H9 (cell line): ENCODE measurements around the gene LRRK1. TPM values are rescaled to one million over a fixed set of nuclear protein-coding genes. Genes with fewer than 3 reads are reported as not detected.

Source experiments
- DNase-seq: peaks from one replicate; pipeline ENCODE4 v3.0.0-alpha.2; 2017
- H2AFZ ChIP-seq: one replicate; pipeline ENCODE4 v1.6.1; 2013; ENCODE audit warnings: mild to moderate bottlenecking, low read length, control low read depth, moderate library complexity
- H2AK5ac ChIP-seq: 2 replicates; pipeline ENCODE4 v1.6.1; 2013; ENCODE audit warnings: low read length, control low read depth, mixed read lengths; ENCODE audit not compliant: insufficient read length
- H2BK120ac ChIP-seq: one replicate; pipeline ENCODE4 v1.6.1; 2013; ENCODE audit warnings: low read depth, mild to moderate bottlenecking, low read length, control low read depth, inconsistent platforms; ENCODE audit not compliant: poor library complexity, severe bottlenecking
- H2BK12ac ChIP-seq: 2 replicates; pipeline ENCODE4 v1.6.1; 2013; ENCODE audit warnings: low read length, control low read depth, mixed read lengths, low read depth; ENCODE audit not compliant: insufficient read length
- H2BK15ac ChIP-seq: 2 replicates; pipeline ENCODE4 v1.6.1; 2013; ENCODE audit warnings: low read depth, low read length, control low read depth
- H2BK20ac ChIP-seq: one replicate; pipeline ENCODE4 v1.6.1; 2013; ENCODE audit warnings: low read depth, mild to moderate bottlenecking, low read length, control low read depth, inconsistent platforms; ENCODE audit not compliant: poor library complexity, severe bottlenecking
- H2BK5ac ChIP-seq: 2 replicates; pipeline ENCODE4 v1.6.1; 2013; ENCODE audit warnings: low read length, control low read depth, mixed read lengths; ENCODE audit not compliant: insufficient read length
- H3K14ac ChIP-seq: 2 replicates; pipeline ENCODE4 v1.6.1; 2013; ENCODE audit warnings: low read length, control low read depth; ENCODE audit not compliant: insufficient read depth
- H3K18ac ChIP-seq: 2 replicates; pipeline ENCODE4 v1.6.1; 2013; ENCODE audit warnings: low read depth, mild to moderate bottlenecking, mixed read lengths, low read length, control low read depth; ENCODE audit not compliant: insufficient read length
- H3K23ac ChIP-seq: 2 replicates; pipeline ENCODE4 v1.6.1; 2013; ENCODE audit warnings: low read length, control low read depth, mixed read lengths, low read depth; ENCODE audit not compliant: insufficient read length
- H3K23me2 ChIP-seq: 2 replicates; pipeline ENCODE4 v1.6.1; 2013; ENCODE audit warnings: low read depth, mild to moderate bottlenecking, mixed read lengths, low read length, control low read depth; ENCODE audit not compliant: insufficient read length, poor library complexity, severe bottlenecking
- H3K27ac ChIP-seq: 2 replicates; pipeline ENCODE4 v1.5.1; 2013; ENCODE audit warnings: low read length, control low read depth, mixed read lengths, low read depth; ENCODE audit not compliant: insufficient read length
- H3K27me3 ChIP-seq: 2 replicates; pipeline ENCODE4 v1.6.1; 2013; ENCODE audit warnings: low read length, control low read depth, inconsistent platforms; ENCODE audit not compliant: insufficient read depth
- H3K4ac ChIP-seq: 2 replicates; pipeline ENCODE4 v1.6.1; 2013; ENCODE audit warnings: low read depth, mild to moderate bottlenecking, control low read depth, inconsistent platforms, low read length, moderate library complexity
- H3K4me1 ChIP-seq: 2 replicates; pipeline ENCODE4 v1.6.1; 2013; ENCODE audit warnings: low read length, control low read depth, inconsistent platforms; ENCODE audit not compliant: insufficient read depth
- H3K4me2 ChIP-seq: 2 replicates; pipeline ENCODE4 v1.6.1; 2013; ENCODE audit warnings: low read length, control low read depth, mixed read lengths; ENCODE audit not compliant: insufficient read length, insufficient read depth
- H3K56ac ChIP-seq: 2 replicates; pipeline ENCODE4 v1.6.1; 2013; ENCODE audit warnings: low read depth, mild to moderate bottlenecking, mixed read lengths, low read length, control low read depth; ENCODE audit not compliant: insufficient read length
- H3K79me1 ChIP-seq: 2 replicates; pipeline ENCODE4 v1.6.1; 2013; ENCODE audit warnings: low read depth, mild to moderate bottlenecking, moderate library complexity, low read length, control low read depth, inconsistent platforms; ENCODE audit not compliant: insufficient read depth, poor library complexity, severe bottlenecking
- H3K79me2 ChIP-seq: 2 replicates; pipeline ENCODE4 v1.6.1; 2013; ENCODE audit warnings: low read length, control low read depth, inconsistent platforms; ENCODE audit not compliant: insufficient read depth
- H3K9ac ChIP-seq: 2 replicates; pipeline ENCODE4 v1.6.1; 2013; ENCODE audit warnings: low read length, control low read depth, mixed read lengths; ENCODE audit not compliant: insufficient read length; ENCODE audit errors: extremely low read depth
- H3K9me3 ChIP-seq: one replicate; pipeline ENCODE4 v1.6.1; 2013; ENCODE audit warnings: low read depth, low read length, inconsistent platforms; ENCODE audit not compliant: control insufficient read depth
- H3T11ph ChIP-seq: one replicate; pipeline ENCODE4 v1.6.1; 2013; ENCODE audit warnings: mild to moderate bottlenecking, low read length, control low read depth, inconsistent platforms
- H4K20me1 ChIP-seq: one replicate; pipeline ENCODE4 v1.6.1; 2013; ENCODE audit not compliant: control insufficient read depth, insufficient read length, insufficient read depth
- H4K5ac ChIP-seq: 2 replicates; pipeline ENCODE4 v1.6.1; 2013; ENCODE audit warnings: low read depth, mild to moderate bottlenecking, mixed read lengths, low read length, control low read depth; ENCODE audit not compliant: insufficient read length
- H4K8ac ChIP-seq: replicated peaks from 2 replicates; pipeline ENCODE4 v1.6.1; 2013; ENCODE audit warnings: low read length, control low read depth, mixed read lengths, low read depth; ENCODE audit not compliant: insufficient read length
- H4K91ac ChIP-seq: 2 replicates; pipeline ENCODE4 v1.6.1; 2013; ENCODE audit warnings: low read depth, mild to moderate bottlenecking, moderate library complexity, mixed read lengths, low read length, control low read depth; ENCODE audit not compliant: insufficient read length
- H3K27ac Mint-ChIP-seq, 3 experiments: 2 replicates in 2 of 3; 3 replicates in 1 of 3; pipeline ENCODE4 v1.8.0; 2020 to 2021; ENCODE audit warnings: mixed read lengths in 3 of 3, mild to moderate bottlenecking in 1 of 3, moderate library complexity in 1 of 3
- H3K27me3 Mint-ChIP-seq: 2 replicates; pipeline ENCODE4 v1.8.0; 2021; ENCODE audit warnings: low read depth, mild to moderate bottlenecking, moderate library complexity, mixed read lengths
- H3K36me3 Mint-ChIP-seq, 3 experiments: 2 replicates in 2 of 3; 3 replicates in 1 of 3; pipeline ENCODE4 v1.8.0; 2020 to 2021; ENCODE audit warnings: low read depth in 3 of 3, mixed read lengths in 3 of 3; ENCODE audit not compliant: insufficient read depth in 1 of 3
- H3K4me1 Mint-ChIP-seq, 2 experiments: 2 replicates each; pipeline ENCODE4 v1.8.0; 2020; ENCODE audit warnings: mixed read lengths in 2 of 2
- H3K4me3 Mint-ChIP-seq, 2 experiments: 2 replicates in 1 of 2; 3 replicates in 1 of 2; pipeline ENCODE4 v1.8.0; 2020 to 2021; ENCODE audit warnings: mild to moderate bottlenecking in 2 of 2, mixed read lengths in 2 of 2, moderate library complexity in 1 of 2
- H3K9me3 Mint-ChIP-seq, 2 experiments: 2 replicates in 1 of 2; 3 replicates in 1 of 2; pipeline ENCODE4 v1.8.0; 2020; ENCODE audit warnings: mild to moderate bottlenecking in 2 of 2, mixed read lengths in 2 of 2, moderate library complexity in 1 of 2
- CTCF ChIP-seq: fragments of 200-600 bp; sonication (generic); conservative IDR thresholded peaks from 3 replicates; pipeline ENCODE4 v1.8.0; 2021; ENCODE audit warnings: antibody characterized with exemption, mild to moderate bottlenecking
- WGBS: extraction: QIAGEN DNeasy Blood & Tissue Kit; methylation state at CpG from one replicate; pipeline ENCODE4 v1.1.7; 2013; ENCODE audit warnings: missing lambda C conversion rate, low lambda C conversion rate, mixed read lengths; ENCODE audit not compliant: insufficient read length; ENCODE audit errors: extremely low coverage; 5-methylcytosine and 5-hydroxymethylcytosine counted together
- total RNA-seq: library from RNA; stranded (reverse); gene quantifications from 2 replicates; pipeline ENCODE4 v1.2.1, GENCODE V29; 2021

The LRRK1 gene
- total RNA-seq, 1 experiment from 2014 or later = 4.0 TPM

DNA sequence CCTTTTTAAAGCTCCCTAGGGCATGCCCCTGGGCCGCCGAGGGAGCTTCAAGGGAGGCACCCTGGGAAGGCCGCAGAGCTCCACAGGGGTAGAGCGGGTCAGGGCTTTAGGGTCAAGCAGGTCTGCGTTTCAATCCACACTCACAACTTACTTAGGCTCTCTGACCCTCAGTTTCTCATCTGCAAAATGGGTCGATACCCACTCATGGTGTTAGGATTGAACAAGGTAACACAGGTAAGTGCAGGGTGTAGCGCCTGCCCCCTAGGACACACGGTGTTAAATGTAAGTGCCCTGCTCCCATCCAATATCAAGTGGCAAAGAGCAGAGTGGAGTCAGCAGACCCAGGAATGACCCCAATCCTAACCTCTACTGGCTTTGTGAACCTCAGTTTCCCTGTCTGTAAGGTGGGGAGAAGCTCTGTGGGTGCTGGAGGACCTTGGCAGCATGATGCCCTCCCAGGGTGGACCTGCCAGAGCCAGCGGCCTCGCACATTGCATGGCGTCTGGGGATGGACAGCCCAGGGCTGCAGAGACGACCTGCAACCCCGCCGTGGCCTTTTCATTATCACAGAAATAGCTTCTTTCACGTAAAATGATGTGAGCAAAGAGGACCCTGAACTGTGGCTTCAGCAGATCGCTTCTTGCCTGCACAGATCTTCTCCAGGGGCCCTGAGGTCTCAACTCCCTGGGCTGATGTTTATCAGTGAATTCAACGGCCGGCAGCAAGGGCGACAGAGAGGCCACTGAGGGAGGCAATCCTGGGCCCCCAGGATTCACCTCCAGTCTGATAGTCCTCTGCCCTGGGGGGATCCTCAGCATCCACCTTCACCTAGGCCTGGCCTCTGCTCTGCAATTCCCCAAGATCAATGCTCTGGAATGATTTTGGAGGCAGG lies 194.2 kb downstream of the LRRK1 start:
- no peak overlapping the region for H3T11ph ChIP-seq
- no peaks in the 10 kb centered on the region for H3K23me2 ChIP-seq
- H3K9me3 ChIP-seq = no peaks in the 10 kb centered on the region
- peaks cover 10 to 15% of the 10 kb centered on the region in 2 experiments for H3K4me1 Mint-ChIP-seq
- H2AFZ ChIP-seq = no peak overlapping the region
- H3K4ac ChIP-seq = no peak overlapping the region
- peak overlapping the region in 1 of 3 experiments; percentile 44; a peak in 1 of 7 replicates for H3K27ac Mint-ChIP-seq
- peak; percentile 22 for DNase-seq
- no peaks in the 10 kb centered on the region for H3K36me3 Mint-ChIP-seq
- WGBS = no CpG with 5 or more reads among the region's 19 CpGs
- no peaks in the 10 kb centered on the region for H4K20me1 ChIP-seq
- no peak overlapping the region for H2BK12ac ChIP-seq
- H3K4me2 ChIP-seq = no peak overlapping the region
- no peaks in the 10 kb centered on the region for H3K4me1 ChIP-seq
- H3K27me3 Mint-ChIP-seq = no peaks in the 10 kb centered on the region; the same call in 1 of the 2 replicates
- H3K79me2 ChIP-seq = no peaks in the 10 kb centered on the region
- H4K91ac ChIP-seq = no peak overlapping the region
- no peak overlapping the region for H4K5ac ChIP-seq
- H3K27me3 ChIP-seq = no peaks in the 10 kb centered on the region
- no peak overlapping the region for H2BK5ac ChIP-seq
- H3K4me3 Mint-ChIP-seq = no peak overlapping the region
- no peak for TF ChIP-seq CTCF
- no peak overlapping the region for H3K9ac ChIP-seq
- H3K18ac ChIP-seq = no peak overlapping the region
- H3K27ac ChIP-seq = no peak overlapping the region
- no peak overlapping the region for H4K8ac ChIP-seq
- H2BK120ac ChIP-seq = no peak overlapping the region
- no peak overlapping the region for H3K14ac ChIP-seq
- no peak overlapping the region for H2BK20ac ChIP-seq
- H3K9me3 Mint-ChIP-seq = peaks cover 2 to 3% of the 10 kb centered on the region in 2 experiments; a peak in 2 of 5 replicates
- no peaks in the 10 kb centered on the region for H3K79me1 ChIP-seq
- H3K23ac ChIP-seq = no peak overlapping the region
- no peak overlapping the region for H3K56ac ChIP-seq
- no peak overlapping the region for H2AK5ac ChIP-seq
- H2BK15ac ChIP-seq = no peak overlapping the region
